Activated CD4-positive, alpha-beta T cell treated with anti-CD3 and anti-CD28 coated beads, Interleukin-2, amount 10 ng/mL, durations not matched to agents 7 days and 5 days (primary cell): ENCODE data around the gene UMPS. TPM values are rescaled to one million over a fixed set of nuclear protein-coding genes. Genes with fewer than 3 reads are reported as not detected.
"Not testable (repeated sequence)": the region's sequence is repeated elsewhere in the genome, so short reads cannot be mapped to it uniquely, and the experiment has no call there.

Experiments
- CTCF ChIA-PET: fragments of 350-600 bp; sonication (Branson Sonifier 250); formaldehyde crosslinking; loops from one replicate; lab custom pipeline; 2021; ENCODE audit warnings: antibody characterized with exemption; lab: Charles Lee
- POLR2A ChIA-PET: fragments of 350-600 bp; sonication (Branson Sonifier 250); formaldehyde crosslinking; loops from one replicate; lab custom pipeline; 2021; ENCODE audit warnings: antibody characterized with exemption; lab: Charles Lee
- DNase-seq: peaks from one replicate; pipeline ENCODE4 v3.0.0-alpha.2; 2020
- H3K27ac Mint-ChIP-seq: one replicate; pipeline ENCODE4 v1.8.0; 2021; ENCODE audit warnings: mild to moderate bottlenecking, moderate library complexity, mixed read lengths
- H3K27me3 Mint-ChIP-seq: one replicate; pipeline ENCODE4 v1.8.0; 2021; ENCODE audit warnings: mixed read lengths
- H3K36me3 Mint-ChIP-seq: one replicate; pipeline ENCODE4 v1.8.0; 2021; ENCODE audit warnings: low read depth, mixed read lengths
- H3K4me1 Mint-ChIP-seq: one replicate; pipeline ENCODE4 v1.8.0; 2021; ENCODE audit warnings: mixed read lengths
- H3K4me3 Mint-ChIP-seq: one replicate; pipeline ENCODE4 v1.8.0; 2021; ENCODE audit warnings: mild to moderate bottlenecking, moderate library complexity, mixed read lengths
- H3K9me3 Mint-ChIP-seq: one replicate; pipeline ENCODE4 v1.8.0; 2021; ENCODE audit warnings: mixed read lengths
- total RNA-seq, 2 experiments: library from RNA; stranded (reverse); gene quantifications; one replicate each; pipeline ENCODE4 v1.2.3, GENCODE V29; 2021

UMPS gene
- total RNA-seq, 2 experiments from 2014 or later, result 26.9 to 27.8 TPM

GRCh38 chr3:124730941-124731297 lies 667 bp downstream of the UMPS start:
- ChIA-PET CTCF (interaction anchor here (1.1 to 1.7 kb wide), 2 partner anchors 30 to 171 kb away, joined by 4 to 7 read pairs; no protein-coding TSS in a partner anchor), POLR2A (no interaction called here)
- H3K27ac Mint-ChIP-seq, result peak overlapping the region; percentile 99
- peak; percentile 9 for DNase-seq
- peaks cover 18% of the 10 kb centered on the region for H3K36me3 Mint-ChIP-seq
- H3K4me1 Mint-ChIP-seq, result peaks cover 33% of the 10 kb centered on the region
- H3K9me3 Mint-ChIP-seq, result peaks cover 3% of the 10 kb centered on the region
- H3K27me3 Mint-ChIP-seq, result peaks cover 14% of the 10 kb centered on the region
- H3K4me3 Mint-ChIP-seq, result peak overlapping the region; percentile 98

- Mint-ChIP-seq H3K27me3 (peaks cover 9% of the 10 kb centered on the region), H3K27ac (peak overlapping the region; percentile 46), H3K36me3 (peaks cover 18% of the 10 kb centered on the region), H3K4me1 (peaks cover 33% of the 10 kb centered on the region), H3K9me3 (peaks cover 3% of the 10 kb centered on the region), H3K4me3 (peak overlapping the region; percentile 98)
- CTCF ChIA-PET, result interaction anchor here (1.6 to 1.7 kb wide), 2 partner anchors 9 to 170 kb away, joined by 4 to 7 read pairs; no protein-coding TSS in a partner anchor
- DNase-seq, result no peak
- POLR2A ChIA-PET, result no interaction called here
Observed at GRCh38 chr3:124731760-124732159, 1.5 kb downstream of the UMPS start.

- CTCF ChIA-PET, result interaction anchor here (1.2 kb wide), 1 partner anchor 13 kb away, joined by 3 read pairs; no protein-coding TSS in a partner anchor
- peaks cover 7% of the 10 kb centered on the region for H3K4me1 Mint-ChIP-seq
- DNase-seq, result no peak
- peaks cover 51% of the 10 kb centered on the region for H3K36me3 Mint-ChIP-seq
- no peak overlapping the region for H3K4me3 Mint-ChIP-seq
- POLR2A ChIA-PET, result no interaction called here
- no peaks in the 10 kb centered on the region for H3K27me3 Mint-ChIP-seq
- H3K27ac Mint-ChIP-seq, result no peak overlapping the region
- no peaks in the 10 kb centered on the region for H3K9me3 Mint-ChIP-seq
Observed at GRCh38 chr3:124741027-124741426, 10.8 kb downstream of the UMPS start.

GRCh38 chr3:124745756-124746155 lies 15.5 kb downstream of the UMPS start:
- H3K27me3 Mint-ChIP-seq, result no peaks in the 10 kb centered on the region
- no peak overlapping the region for H3K4me3 Mint-ChIP-seq
- no peak overlapping the region for H3K27ac Mint-ChIP-seq
- no peak for DNase-seq
- POLR2A ChIA-PET, result no interaction called here
- H3K4me1 Mint-ChIP-seq, result no peaks in the 10 kb centered on the region
- no peaks in the 10 kb centered on the region for H3K9me3 Mint-ChIP-seq
- CTCF ChIA-PET, result interaction anchor here (1.2 kb wide), 1 partner anchor 156 kb away, joined by 3 read pairs; no protein-coding TSS in a partner anchor
- peaks cover 26% of the 10 kb centered on the region for H3K36me3 Mint-ChIP-seq

- Mint-ChIP-seq H3K9me3 (no peaks in the 10 kb centered on the region), H3K36me3 (peaks cover 16% of the 10 kb centered on the region), H3K27ac (no peak overlapping the region), H3K4me3 (no peak overlapping the region), H3K4me1 (no peaks in the 10 kb centered on the region), H3K27me3 (no peaks in the 10 kb centered on the region)
- POLR2A ChIA-PET, result no interaction called here
- DNase-seq, result no peak
- CTCF ChIA-PET, result interaction anchor here (1.0 to 1.1 kb wide), 2 partner anchors 12 to 852 kb away, joined by 3 to 7 read pairs; no protein-coding TSS in a partner anchor
Observed at GRCh38 chr3:124747111-124747981, 17.1 kb downstream of the UMPS start.

- no peak for DNase-seq
- no peaks in the 10 kb centered on the region for H3K4me1 Mint-ChIP-seq
- H3K36me3 Mint-ChIP-seq, result peaks cover 11% of the 10 kb centered on the region
- ChIA-PET POLR2A (no interaction called here), CTCF (interaction anchor here (0.6 kb wide), 1 partner anchor 23 kb away, joined by 4 read pairs; no protein-coding TSS in a partner anchor)
- no peak overlapping the region for H3K27ac Mint-ChIP-seq
- H3K27me3 Mint-ChIP-seq, result no peaks in the 10 kb centered on the region
- H3K4me3 Mint-ChIP-seq, result no peak overlapping the region
- no peaks in the 10 kb centered on the region for H3K9me3 Mint-ChIP-seq
Observed at GRCh38 chr3:124748560-124749198, 18.4 kb downstream of the UMPS start.

GRCh38 chr3:124749877-124750276 lies 19.6 kb downstream of the UMPS start:
- H3K4me1 Mint-ChIP-seq, H3K4me3 Mint-ChIP-seq, H3K9me3 Mint-ChIP-seq, POLR2A ChIA-PET, H3K27me3 Mint-ChIP-seq, H3K36me3 Mint-ChIP-seq, CTCF ChIA-PET, DNase-seq, H3K27ac Mint-ChIP-seq: not testable (repeated sequence)

GRCh38 chr3:124751501-124751900 lies 21.2 kb downstream of the UMPS start:
- no peaks in the 10 kb centered on the region for H3K27me3 Mint-ChIP-seq
- CTCF ChIA-PET, result no interaction called here
- no peaks in the 10 kb centered on the region for H3K36me3 Mint-ChIP-seq
- H3K9me3 Mint-ChIP-seq, result no peaks in the 10 kb centered on the region
- DNase-seq, result no peak
- no peaks in the 10 kb centered on the region for H3K4me1 Mint-ChIP-seq
- H3K27ac Mint-ChIP-seq, result no peak overlapping the region
- H3K4me3 Mint-ChIP-seq, result no peak overlapping the region
- POLR2A ChIA-PET, result no interaction called here

GRCh38 chr3:124752051-124752450 lies 21.8 kb downstream of the UMPS start:
- no peak overlapping the region for H3K4me3 Mint-ChIP-seq
- no peak overlapping the region for H3K27ac Mint-ChIP-seq
- H3K36me3 Mint-ChIP-seq, result no peaks in the 10 kb centered on the region
- no peaks in the 10 kb centered on the region for H3K27me3 Mint-ChIP-seq
- H3K9me3 Mint-ChIP-seq, result no peaks in the 10 kb centered on the region
- H3K4me1 Mint-ChIP-seq, result no peaks in the 10 kb centered on the region
- POLR2A ChIA-PET, result no interaction called here
- no peak for DNase-seq
- CTCF ChIA-PET, result interaction anchor here (0.6 kb wide), 1 partner anchor 25 kb away, joined by 3 read pairs; no protein-coding TSS in a partner anchor

- H3K27ac Mint-ChIP-seq, H3K4me1 Mint-ChIP-seq, DNase-seq, H3K4me3 Mint-ChIP-seq, POLR2A ChIA-PET, H3K27me3 Mint-ChIP-seq, H3K36me3 Mint-ChIP-seq, H3K9me3 Mint-ChIP-seq: not testable (repeated sequence)
- CTCF ChIA-PET, result interaction anchor here (4.4 kb wide), 1 partner anchor 144 kb away, joined by 40 read pairs; no protein-coding TSS in a partner anchor
Observed at GRCh38 chr3:124757926-124758325, 27.7 kb downstream of the UMPS start.

- Mint-ChIP-seq H3K4me3 (no peak overlapping the region), H3K9me3 (no peaks in the 10 kb centered on the region)
- POLR2A ChIA-PET, result no interaction called here
Observed at GRCh38 chr3:124758851-124759635, 28.8 kb downstream of the UMPS start.

GRCh38 chr3:124759666-124760401 lies 29.6 kb downstream of the UMPS start:
- no peaks in the 10 kb centered on the region for H3K27me3 Mint-ChIP-seq
- peaks cover 7% of the 10 kb centered on the region for H3K4me1 Mint-ChIP-seq
- H3K4me3 Mint-ChIP-seq, result no peak overlapping the region
- DNase-seq, result no peak
- ChIA-PET POLR2A (no interaction called here), CTCF (interaction anchor here (0.7 to 4.4 kb wide), 11 partner anchors 11 to 147 kb away, joined by 3 to 40 read pairs (median 7); partner anchors contain the start of gene UMPS)
- no peaks in the 10 kb centered on the region for H3K9me3 Mint-ChIP-seq
- H3K36me3 Mint-ChIP-seq, result no peaks in the 10 kb centered on the region
- no peak overlapping the region for H3K27ac Mint-ChIP-seq

More at GRCh38 chr3:124758851-124759635, 28.8 kb downstream of the UMPS start:
- H3K4me1 Mint-ChIP-seq, result peaks cover 7% of the 10 kb centered on the region
- CTCF ChIA-PET, result interaction anchor here (0.9 to 4.4 kb wide), 2 partner anchors 12 to 142 kb away, joined by 7 to 40 read pairs; no protein-coding TSS in a partner anchor
- no peaks in the 10 kb centered on the region for H3K27me3 Mint-ChIP-seq
- DNase-seq, result no peak
- no peaks in the 10 kb centered on the region for H3K36me3 Mint-ChIP-seq
- H3K27ac Mint-ChIP-seq, result no peak overlapping the region
